NCI-H345 treated with DMSO at 0.1 percent for 48 hours (cell line): ENCODE data around the gene TAF11.
"Not testable (repeated sequence)": the region's sequence is repeated elsewhere in the genome, so short reads cannot be mapped to it uniquely, and the experiment has no call there.

Experiments
- DNase-seq: peaks from one replicate; lab custom pipeline; 2025; ENCODE audit not compliant: unreplicated experiment; lab: John Stamatoyannopoulos, UW

Gene TAF11

DNA sequence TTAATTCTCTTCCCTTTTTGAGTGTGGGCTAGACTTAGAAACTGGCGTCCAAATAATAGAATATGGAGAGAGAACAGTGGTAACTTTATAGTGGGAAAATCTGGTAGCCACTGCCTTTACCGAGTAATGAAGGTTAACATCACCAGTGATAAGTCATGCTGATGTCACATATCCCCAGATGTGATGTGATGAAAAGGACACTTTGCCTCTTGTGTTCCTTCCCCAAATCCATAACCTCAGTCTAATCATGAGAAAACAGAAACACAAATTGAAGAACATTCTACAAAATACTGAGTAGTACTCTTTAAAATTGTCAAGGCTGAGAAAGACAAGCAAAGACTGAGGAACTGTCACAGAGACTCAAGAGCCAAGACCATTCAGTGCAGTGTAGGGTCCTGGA is 19.0 kb upstream of the TAF11 start:
- no peak for DNase-seq

GRCh38 chr6:34904990-34905613 is 17.3 kb upstream of the TAF11 start:
- DNase-seq, result no peak

DNA sequence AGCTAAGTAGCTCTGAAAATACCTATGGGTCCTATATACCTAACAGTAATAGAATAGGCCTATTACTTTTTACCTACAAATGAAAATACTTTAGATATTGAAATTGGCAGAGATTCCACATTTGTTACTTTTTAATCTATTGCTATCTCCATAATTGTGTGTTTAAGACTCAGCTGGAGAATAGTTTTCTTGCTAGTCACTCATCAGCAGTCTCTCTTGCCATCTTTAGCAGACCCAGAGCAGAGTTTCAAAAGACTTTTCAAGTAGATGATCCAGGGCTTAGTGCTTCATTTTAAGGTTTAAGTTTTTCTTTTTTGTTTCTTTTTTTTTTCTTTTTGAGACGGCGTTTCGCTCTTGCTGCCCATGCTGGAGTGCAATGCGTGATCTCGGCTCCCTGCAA is 14.1 kb upstream of the TAF11 start:
- no peak for DNase-seq

GRCh38 chr6:34900321-34901031 is 12.6 kb upstream of the TAF11 start:
- no peak for DNase-seq

DNA sequence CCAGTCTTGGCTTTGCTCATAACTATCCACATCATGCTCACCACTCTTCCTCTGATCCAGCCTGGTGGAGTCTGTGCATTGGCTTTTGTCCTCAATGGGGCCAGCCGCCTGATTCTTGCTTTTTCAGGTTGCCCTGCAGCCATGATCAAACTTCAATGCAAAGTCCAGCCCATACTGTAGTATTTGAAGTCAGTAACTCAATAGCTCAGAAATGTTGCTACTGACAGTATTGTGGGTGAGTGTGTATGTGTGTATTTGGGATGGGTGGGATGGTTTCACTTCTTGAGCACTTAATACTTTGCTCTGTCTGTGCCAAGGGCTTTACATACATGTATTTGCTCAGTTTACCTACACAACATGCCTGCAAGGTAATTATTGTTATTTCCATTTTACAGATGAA is 11.9 kb upstream of the TAF11 start:
- DNase-seq, result not testable (repeated sequence)

- no peak for DNase-seq
Measured at GRCh38 chr6:34897716-34898115, 9.9 kb upstream of the TAF11 start.

DNA sequence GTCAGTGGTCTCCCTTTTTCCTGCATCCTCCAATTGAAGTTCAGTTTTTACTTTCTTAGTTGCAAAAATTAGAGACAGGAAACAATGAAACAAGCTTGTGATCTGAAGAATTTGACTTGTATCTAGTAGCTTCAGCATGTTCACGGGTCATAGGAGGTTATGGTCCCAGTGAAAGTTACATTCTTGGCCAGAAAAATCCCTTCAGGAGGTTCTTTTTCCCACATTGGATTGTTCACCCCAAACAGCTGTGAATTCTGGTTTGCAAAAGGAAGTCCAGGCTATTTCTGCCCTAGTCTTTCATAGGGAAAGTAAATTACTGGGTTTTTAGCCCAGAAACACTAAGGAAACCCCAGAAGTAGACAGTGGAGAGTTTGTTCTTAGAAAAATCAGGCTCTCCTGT is 9.3 kb upstream of the TAF11 start:
- no peak for DNase-seq

GRCh38 chr6:34894693-34895092 is 6.9 kb upstream of the TAF11 start:
- no peak for DNase-seq

DNA sequence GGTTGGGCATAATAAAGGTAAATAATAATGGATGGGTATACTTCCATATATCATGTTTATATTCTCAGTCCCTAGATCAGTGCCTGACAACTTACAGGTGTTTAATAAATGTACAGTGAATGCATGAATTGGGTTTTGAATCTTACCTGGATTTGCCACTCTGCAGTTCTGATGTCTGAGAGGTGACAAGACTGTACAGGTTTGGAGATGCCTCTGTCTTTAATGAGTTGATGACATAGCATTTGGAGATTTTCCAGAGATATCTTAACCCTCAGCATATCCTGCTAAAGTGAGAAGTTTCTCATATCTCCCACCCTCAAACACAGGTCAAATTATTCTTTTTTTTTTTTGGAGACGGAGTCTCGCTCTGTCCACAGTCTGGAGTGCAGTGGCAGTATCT is 3.5 kb upstream of the TAF11 start:
- DNase-seq, result no peak

DNA sequence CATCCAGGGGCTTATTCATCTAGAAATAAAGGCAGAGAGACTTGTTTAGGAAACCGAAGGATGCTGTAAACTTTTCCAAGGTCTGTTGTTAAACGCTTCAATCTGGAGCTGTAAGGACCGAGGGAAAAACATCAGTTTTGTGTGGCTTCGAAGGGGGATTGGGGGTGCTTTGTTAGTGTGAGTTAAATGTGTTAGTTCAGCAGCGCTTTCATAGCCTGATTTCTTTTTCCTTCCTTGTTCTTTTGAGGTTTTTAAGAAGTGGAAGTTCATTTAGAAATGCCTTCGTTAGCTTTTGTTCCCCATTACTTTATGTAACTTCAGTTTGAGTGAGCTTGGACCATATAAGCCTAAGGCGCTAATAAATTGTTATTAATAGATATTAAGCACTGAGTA is 2.7 kb upstream of the TAF11 start:
- no peak for DNase-seq

GRCh38 chr6:34888874-34889555 is 1.2 kb upstream of the TAF11 start, which contains the start of gene ANKS1A:
Gene ANKS1A, plus strand, starts transcription at chr6:34889255. Its CDS starts 148 bp downstream, at chr6:34889403.
- peak; percentile 79 for DNase-seq

DNA sequence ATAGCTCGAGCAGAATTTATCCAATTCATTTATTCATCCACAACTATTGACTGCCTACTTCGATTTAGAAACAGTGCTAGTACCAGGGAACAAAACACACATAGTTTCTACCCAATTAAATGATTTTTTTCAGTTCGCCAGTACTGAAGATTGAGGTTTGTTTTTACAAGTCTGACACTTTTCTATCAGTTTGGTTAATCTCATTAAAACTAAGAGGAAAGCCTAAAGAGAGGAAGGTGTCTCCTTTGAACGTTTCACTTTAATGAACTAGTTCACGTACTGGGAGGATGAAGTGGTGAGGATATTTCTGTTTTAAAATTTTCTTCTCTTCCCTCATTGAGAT is 643 bp upstream of the TAF11 start:
- DNase-seq, result peak; percentile 60

DNA sequence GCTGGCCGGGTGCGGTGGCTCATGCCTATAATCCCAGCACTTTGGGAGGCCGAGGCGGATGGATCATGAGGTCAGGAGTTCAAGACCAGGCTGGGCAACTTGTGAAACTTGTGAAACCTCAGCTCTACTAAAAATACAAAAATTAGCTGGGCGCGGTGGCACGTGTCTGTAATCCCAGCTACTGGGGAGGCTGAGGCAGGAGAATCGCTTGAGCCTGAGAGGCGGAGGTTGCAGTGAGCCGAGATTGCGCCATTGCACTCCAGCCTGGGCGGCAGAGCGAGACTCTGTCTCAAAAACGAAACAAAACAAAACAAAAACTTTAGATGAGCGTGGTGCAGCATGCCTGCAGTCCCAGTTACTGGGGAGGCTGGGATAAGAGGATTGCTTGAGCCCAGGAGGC is 2.0 kb downstream of the TAF11 start:
- not testable (repeated sequence) for DNase-seq

DNA sequence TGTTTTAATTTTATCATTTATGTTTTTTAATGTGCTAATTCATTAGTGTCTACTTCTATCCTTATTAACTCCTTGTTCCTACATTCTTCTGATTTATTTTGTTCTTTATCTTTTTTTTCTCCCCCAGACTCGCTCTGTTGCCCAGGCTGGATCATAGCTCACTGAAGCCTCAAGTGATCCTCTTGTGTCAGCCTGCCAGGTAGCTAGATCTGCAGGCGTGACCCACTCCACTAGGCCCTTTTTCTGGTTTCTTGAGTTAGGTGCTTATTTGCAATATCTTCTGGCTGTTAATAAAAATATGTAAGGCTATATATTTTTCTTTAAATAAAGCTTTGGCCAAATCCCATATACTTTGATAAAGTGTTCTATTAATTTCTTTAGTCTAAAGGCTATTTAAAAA is 2.8 kb downstream of the TAF11 start:
- no peak for DNase-seq

GRCh38 chr6:34884073-34884472 is 3.8 kb downstream of the TAF11 start:
- not testable (repeated sequence) for DNase-seq

- no peak for DNase-seq
Measured at GRCh38 chr6:34877869-34878485, 9.9 kb downstream of the TAF11 start.

- DNase-seq, result no peak
Measured at GRCh38 chr6:34877259-34877658, 10.6 kb downstream of the TAF11 start.

DNA sequence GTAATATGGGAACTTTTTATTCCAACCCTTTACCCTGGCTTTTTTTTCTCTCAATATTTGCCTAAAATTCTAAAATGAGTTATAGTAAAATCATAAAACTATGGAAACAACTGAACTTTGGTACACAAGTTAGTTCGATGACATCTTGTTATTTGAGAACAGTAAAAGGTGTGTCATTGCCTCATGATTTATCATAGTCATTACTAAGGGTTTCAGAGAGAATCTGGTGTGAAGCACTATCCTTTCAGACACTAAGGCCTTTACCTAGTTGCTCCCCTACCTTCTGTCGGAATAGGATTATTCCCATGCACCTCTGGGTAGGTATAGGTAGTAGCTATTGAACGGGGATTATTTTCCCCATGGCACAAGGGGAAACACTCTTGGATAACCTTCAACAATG is 11.4 kb downstream of the TAF11 start:
- no peak for DNase-seq

- no peak for DNase-seq
Measured at GRCh38 chr6:34875292-34876213, 12.3 kb downstream of the TAF11 start.

DNA sequence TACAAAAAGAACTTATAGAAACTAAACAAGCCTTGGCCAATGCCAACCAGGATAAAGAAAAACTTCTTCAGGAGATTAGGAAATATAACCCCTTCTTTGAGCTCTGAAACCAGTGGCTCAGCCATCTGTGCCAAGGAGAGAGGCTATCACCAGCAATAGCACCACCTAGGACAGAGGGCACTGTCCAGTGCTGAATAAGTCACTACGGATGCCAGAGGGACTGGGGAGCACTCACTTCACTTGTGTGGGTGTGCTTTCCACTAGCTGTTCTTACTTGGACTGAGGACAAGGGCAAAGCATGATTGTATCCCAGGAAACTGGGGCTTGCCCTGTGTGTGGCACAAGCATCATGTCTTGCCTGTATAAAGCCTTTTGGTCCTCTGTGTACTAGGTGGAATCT is 15.5 kb downstream of the TAF11 start:
- DNase-seq, result no peak

DNA sequence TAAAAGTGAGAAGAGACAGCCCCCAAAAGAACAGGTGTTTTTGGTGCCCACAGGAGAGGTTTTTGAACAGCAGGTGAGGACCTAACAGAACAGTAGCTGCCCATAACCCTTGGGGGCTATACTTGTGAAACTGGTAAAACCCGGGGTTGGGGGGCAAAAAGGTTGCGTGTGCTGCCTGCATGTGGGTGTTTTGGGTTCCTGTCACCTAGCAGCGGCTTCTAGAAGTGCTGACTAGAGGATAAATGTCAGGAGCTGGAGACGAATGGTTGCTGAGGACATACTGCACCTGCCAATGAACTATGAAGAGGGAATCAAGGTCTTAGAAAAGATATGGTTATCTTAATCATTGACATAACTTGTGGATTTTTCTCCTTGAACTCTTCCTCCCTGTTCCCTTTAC is 16.0 kb downstream of the TAF11 start:
- DNase-seq, result no peak
